AG08396 (cell line): ENCODE results near the gene AMOTL2.

ENCODE experiments used
- DNase-seq: peaks from one replicate; pipeline ENCODE4 v3.0.0; 2012; ENCODE audit warnings: low spot score, mixed read lengths

The AMOTL2 gene

DNA sequence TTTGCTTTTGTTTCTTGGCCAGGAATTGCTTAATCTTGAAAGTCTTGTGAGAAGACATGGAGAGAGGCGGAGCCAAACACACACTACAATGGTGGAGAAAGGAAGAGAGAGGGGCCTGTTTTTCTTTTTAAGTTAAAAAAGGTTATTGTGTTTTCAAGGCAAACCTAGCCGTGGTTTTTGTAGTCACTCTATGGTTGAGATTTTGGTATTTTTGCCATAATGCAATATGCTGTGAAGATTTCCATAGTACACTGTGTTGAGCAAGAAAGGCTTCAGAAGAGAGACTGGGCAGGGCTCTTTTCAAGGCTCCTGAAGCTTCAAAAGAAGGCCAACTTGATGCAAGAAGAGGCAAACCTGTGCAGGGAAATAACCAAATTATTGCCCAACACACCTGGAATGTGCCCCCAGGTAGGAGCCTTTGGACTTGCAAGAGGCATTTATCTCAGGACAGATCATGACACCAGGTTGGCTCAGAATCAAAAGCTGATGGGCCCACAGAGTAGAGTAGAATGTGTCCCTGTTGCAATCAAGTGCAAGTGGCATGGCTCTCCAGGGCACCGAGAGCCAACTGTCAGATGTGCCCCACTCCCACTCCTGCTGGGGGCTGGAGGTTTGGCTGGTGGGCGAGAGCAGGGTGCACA, 22.1 kb downstream of the AMOTL2 start:
- DNase-seq, result no peak

DNA sequence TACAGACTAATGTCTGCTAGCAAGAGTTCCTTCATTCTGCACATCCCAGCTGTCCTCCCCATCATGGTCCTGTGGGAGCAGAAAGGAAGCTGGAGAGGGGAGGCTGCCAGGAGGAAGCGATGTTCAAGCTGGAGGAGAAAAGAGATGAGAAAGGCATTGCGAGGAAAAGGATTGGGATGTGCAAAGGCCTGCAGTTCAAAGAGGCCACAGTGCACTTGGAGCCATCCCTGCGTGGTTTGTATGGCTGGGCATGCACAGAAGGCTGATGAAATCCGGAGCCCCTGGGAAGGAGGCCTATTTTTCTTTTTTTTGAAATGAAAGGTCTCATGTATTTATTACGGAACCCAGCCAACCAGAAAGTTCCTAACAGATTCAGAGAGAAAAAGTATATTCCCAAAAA, 22.8 kb downstream of the AMOTL2 start:
- no peak for DNase-seq

DNA sequence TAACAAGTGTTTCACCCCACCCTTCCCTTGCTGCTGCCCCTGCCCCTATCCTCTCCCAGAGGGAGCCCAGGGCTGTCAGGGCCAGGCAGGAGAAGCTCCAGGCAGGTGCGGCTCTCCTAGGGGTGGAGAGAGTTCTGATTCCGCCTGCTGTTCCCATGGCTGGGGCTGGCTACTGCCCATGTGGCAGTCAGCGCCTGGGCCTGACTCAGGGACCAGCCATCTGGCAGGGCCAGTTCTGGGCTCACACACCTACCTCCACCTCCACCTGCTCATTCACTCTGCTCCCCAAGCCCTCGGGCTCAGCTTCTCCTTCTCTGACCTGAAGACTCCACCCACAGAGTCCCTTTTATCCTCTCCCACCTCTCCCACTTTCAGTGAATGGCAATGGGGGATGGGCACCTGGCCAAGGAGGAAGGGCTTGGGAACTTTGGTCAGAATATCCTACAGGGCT, 23.4 kb downstream of the AMOTL2 start:
- DNase-seq, result no peak

DNA sequence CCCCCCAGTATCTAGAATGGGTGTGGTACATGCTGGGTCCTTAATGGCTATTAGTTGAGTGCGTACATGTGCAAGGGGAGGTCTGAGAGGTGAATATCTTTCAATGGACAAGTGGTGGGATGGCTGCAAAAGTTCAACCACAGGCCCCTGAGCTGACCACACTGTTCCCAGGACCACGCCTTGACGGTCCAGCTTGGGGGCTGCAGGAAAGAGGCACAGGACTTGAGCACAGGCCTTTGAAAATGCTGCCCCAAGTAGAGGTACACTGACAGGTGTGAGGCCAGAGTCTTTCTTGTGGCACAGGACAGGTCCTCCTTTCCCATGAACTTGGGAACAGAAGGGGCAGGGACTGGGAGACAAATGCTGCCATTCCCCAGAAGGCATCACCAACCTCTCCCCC, 24.0 kb downstream of the AMOTL2 start:
- no peak for DNase-seq

DNA sequence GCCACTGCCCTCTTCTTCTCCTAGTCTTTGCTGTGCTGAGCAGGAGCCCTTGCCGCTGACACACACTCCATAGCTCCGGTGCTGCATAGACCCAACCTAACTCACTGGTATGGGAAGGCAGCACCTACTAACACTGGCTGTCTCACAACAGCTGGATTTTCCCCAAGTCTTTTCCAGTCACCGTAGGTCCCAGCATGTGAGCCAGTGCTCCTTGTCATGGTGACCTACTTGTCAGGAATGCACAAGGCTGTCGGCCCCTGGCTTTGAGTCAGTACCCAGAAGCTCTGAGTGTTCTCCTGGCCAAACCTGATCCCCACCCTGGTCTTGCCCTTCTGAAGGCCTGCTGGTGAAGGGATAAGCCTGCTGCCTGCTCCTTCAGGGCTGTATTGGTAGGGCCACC, 25.7 kb downstream of the AMOTL2 start:
- no peak for DNase-seq

DNA sequence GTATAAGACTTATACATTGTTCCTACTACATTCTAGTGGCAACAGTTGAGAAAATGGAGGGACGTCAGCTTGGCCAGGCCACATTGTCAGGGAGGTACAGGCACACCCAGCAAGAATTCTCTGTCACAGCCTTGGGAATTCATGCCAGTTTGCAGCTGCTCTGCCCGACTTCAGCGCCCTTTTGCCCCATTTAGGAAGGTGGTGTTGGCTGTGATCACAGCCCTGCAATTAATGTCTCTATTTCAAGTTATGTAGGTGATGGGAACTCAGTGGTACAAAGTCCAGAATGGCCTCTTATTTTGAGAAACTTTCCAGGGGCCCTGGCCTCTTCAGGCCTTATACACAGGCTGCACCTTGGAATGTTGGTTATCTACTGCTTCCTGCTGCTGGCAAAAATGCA, 26.7 kb downstream of the AMOTL2 start:
- DNase-seq, result no peak

DNA sequence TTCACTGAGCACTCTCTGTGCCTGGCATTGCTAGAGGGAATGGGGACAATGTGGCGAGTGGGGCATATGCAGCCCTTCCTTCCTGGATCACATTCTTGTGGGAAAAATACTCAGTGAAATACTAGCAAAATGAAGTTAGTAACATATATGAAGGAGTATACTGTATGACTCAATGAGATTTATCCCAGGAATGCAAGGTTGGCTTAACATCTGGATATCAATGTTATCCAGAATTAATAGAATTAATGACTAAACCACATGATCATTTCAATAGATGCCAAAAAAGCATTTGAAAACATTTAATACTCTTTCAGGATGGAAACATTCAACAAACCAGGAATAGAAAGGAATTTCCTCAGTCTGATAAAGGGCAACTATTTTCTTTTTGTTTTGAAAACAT, 27.5 kb downstream of the AMOTL2 start:
- DNase-seq, result no peak

- no peak for DNase-seq
Observed at GRCh38 chr3:134345202-134345601, 29.0 kb downstream of the AMOTL2 start.

- no peak for DNase-seq
Observed at GRCh38 chr3:134344560-134344959, 29.7 kb downstream of the AMOTL2 start.

DNA sequence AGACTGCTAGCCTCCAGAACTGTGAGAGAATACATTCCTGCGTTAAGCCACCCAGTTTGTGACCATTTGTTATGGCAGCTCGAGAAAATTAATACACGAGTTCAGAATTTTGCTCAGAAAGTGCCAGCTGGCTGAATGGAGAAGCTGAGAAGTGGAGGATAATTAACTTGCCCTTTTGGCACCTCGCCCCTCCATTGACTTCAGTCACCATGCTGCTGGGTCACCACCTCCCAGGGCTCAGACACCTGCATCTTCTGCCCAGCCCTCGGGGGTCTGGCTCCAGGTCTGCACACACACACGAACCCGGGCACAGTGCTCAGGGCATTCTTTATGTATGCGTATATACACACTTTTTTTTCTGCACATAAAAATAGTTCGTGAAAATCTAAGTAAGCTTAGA, 32.0 kb downstream of the AMOTL2 start:
- DNase-seq, result no peak

DNA sequence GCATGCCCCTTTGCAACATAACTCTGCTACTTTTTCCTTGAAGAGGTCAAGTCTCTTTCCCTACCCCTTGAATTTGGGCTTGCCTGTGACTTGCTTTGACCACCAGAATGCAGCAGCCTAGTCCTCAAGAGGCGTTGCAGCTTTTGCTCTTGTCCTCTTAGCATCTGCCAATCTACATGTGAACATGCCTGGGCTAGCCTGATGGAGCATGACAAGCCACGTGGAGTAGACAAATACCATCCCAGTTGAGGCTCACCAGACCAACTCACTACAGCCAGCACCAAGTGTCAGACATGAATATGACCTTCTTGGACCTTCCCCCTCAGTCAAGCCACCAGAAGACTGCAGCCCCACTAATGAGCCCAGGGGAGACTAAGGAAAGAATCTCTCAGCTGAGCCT, 32.9 kb downstream of the AMOTL2 start:
- DNase-seq, result no peak

DNA sequence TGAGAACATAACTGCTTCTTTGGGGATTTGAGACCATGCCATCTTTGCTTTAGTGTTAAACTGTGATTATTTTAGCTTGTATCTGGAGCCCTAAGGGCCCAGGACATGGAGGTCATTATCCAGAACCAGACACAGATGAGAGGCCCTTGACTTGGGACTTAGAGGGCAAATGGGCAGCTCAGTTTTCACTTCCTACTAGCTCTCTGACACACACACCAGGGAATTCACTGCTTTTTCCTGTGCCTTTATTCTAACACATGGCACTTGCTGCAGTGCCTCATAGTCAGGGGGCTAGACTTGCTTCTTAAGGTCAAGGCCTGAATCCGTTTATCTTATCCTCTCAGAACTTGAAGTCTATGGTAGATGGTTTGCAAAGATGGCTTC, 33.3 kb downstream of the AMOTL2 start:
- no peak for DNase-seq

DNA sequence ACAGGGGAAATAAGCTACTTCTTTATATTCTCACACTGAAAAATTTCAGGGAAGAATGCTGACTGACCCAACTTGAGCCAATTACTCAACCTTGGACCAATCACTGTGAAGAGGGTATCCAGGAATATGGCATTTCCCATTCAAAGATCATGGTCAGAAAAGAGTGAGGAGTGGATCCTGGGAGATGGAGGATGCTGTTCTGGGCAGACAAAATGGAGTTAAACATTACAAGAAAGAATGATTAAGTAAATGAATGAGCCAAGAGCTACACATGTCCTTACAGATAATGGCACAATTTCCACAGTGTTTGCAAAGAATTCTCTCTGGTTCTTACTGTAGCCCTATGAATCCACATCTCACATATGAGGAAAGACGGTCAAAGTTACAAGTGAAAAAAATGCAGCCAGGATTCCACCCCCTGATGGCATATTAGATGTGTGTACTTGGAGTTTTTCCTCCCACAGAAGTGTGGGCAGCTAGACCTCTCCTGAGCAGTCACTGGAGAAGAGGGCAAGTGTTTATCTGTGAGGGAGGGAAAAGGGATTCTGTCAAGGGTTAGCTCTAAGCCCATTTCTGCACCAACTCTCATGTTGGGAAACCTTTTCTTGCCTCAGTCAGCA, 33.8 kb downstream of the AMOTL2 start:
- no peak for DNase-seq

DNA sequence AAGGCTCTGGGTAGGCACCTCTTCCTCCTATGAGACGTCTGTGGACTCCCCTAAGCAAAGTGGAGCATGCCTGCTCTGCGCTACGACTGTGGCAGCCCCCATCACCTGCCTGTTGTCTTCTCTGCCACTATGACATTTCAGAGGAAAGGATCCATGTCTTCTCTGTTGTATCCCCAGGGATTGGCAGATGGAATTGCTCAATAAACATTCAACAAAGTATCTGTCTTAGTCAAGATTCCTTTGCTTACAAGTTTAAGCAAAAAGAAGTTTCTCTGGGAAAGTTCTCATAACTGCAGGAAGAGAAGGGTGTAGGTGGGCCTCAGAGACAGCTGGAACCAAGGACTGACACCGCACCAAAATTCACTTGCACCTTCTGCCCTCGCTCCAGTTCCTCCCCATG, 34.3 kb downstream of the AMOTL2 start:
- no peak for DNase-seq

DNA sequence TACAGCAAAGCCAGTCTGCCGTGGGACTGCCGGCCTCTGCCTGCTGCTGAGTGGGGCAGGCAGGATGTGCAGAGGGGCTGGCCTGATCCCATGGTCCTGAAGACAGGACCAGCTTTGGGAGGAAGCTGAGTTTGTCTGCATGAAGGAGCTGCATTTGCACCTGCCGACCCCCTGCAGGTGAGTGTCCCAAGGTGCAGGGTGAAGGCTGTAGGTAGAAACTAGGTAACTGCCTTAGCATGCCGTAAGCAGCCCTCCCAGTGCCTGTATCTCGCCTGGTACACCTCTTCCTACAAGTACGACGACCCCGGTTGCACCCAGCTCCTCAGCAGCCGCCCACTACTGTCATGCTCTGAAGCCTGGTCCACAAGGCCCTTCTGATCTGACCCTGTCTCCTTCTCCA, 34.9 kb downstream of the AMOTL2 start:
- DNase-seq, result no peak

- no peak for DNase-seq
Observed at GRCh38 chr3:134338516-134339261, 35.6 kb downstream of the AMOTL2 start.

DNA sequence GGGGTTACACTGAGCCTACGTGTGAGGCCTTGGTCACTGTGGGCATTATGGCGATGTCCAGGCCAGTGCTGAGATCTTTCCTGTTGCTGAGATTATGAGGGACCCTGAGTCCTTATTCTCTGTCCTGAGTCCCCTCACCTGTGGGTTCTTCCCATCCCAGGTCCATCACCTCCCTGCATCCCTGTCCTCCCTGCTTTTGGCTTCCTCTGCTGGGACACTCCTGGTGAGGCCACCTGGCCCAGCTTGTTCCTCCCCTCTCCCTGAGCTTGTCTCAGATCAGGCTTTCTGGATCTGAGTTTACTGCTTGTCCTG, 36.1 kb downstream of the AMOTL2 start:
- DNase-seq, result no peak

DNA sequence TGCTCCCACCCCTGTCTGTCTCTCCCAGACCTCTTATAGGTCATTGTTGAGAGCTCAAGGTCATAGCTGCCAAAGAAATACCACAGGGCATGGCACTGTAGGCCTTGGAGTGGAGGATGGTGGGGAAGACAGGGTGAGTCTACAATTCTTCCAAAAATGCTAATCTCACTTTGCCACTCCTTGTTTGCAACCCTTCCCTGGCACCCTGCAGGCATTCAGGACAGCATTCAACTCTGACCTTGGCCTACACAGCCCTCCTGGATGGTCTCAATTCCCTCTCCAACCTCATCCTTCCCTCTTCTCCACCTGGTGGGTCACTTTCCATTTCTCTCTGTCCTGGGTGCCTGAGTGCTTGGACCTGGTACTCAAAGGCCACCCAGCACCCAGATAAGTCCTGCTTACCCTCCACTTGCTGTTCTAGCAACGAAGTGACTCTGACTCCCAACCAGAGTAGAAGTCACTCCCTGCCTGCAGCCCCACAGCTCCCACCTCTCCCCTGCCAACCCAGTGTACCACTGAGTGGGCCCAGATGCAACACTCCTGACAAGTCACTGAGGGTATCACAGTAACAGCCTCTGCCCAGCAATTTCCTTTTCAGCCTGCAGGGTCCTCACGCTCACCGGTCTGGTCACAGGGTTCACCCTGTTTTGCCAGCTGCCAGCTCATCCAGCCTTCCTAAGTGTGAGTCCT, 36.6 kb downstream of the AMOTL2 start:
- DNase-seq, result no peak

DNA sequence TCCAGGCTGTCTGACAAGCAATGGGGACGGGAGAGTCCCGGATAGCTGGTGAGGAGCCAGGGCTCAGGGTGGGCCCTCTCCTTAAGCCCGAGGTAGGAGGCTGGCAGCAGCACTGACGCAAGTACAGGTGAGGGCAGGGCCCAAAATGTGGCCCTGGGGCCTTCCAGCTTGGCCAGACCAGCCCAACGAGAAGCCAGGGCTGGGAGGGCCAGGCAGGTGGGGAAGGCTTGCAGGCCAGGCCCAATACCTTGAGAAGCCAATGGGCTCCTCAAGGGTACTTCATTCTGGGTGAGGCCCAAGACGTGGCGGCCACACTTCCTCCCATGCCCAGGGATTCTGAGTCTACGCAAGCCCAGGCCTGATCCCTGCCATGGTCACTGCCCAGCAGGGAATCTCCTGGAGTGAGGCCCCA, 37.2 kb downstream of the AMOTL2 start:
- no peak for DNase-seq

DNA sequence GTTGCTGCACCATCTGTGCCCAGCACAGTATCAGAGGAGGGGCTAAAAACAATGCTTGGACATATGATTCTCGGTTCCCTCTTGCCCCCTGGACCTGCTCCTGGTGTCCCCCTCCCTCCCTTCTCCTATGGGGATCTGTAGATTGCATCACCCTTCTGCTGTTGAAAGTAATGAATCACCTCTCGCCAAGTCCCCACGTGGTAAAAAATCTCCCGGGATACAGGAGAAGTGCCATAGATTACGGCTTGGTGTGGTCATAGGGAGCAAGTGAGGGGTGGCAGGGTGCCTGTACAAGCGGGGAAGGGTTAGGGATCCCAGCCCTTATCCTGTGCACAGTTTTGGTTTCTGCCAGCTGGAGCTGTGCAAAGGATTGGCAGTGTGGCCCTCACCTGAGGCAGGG, 37.7 kb downstream of the AMOTL2 start:
- no peak for DNase-seq

- no peak for DNase-seq
Observed at GRCh38 chr3:134334901-134335280, 39.4 kb downstream of the AMOTL2 start.

- DNase-seq, result no peak
Observed at GRCh38 chr3:134334231-134334900, 39.9 kb downstream of the AMOTL2 start.
